H1 (cell line): ENCODE measurements around the gene SASH3. TPM values are rescaled to one million over a fixed set of nuclear protein-coding genes. Genes with fewer than 3 reads are reported as not detected.

Experiments
- CTCF ChIA-PET: fragments of 300-600 bp; sonication (Branson Sonifier 250); formaldehyde crosslinking; loops from one replicate; lab custom pipeline; 2021; ENCODE audit not compliant: partially characterized antibody; lab: Charles Lee
- POLR2A ChIA-PET: fragments of 300-600 bp; sonication (Branson Sonifier 250); formaldehyde crosslinking; loops from one replicate; lab custom pipeline; 2021; ENCODE audit warnings: inconsistent platforms; ENCODE audit not compliant: partially characterized antibody; lab: Charles Lee
- DNase-seq, 2 experiments: peaks; one replicate each; pipeline versions ENCODE4 v3.0.0 to v3.0.0-alpha.2; 2010 to 2022; ENCODE audit warnings: low spot score in 2 of 2, low read depth in 1 of 2, mixed read lengths in 1 of 2
- FAIRE-seq: peaks from 2 replicates; lab custom pipeline; 2011; peaks lifted over from hg19 to GRCh38; lab: Jason Lieb, UNC
- H2AFZ ChIP-seq: 2 replicates; pipeline ENCODE4 v1.8.1; 2012; ENCODE audit warnings: low read length, inconsistent platforms
- H2AK5ac ChIP-seq: 2 replicates; pipeline ENCODE4 v1.6.1; 2013; ENCODE audit warnings: low read depth, low read length
- H2BK120ac ChIP-seq: replicated peaks from 2 replicates; pipeline ENCODE3; 2013; ENCODE audit warnings: low read depth, low read length, inconsistent platforms
- H2BK12ac ChIP-seq: 2 replicates; pipeline ENCODE4 v1.6.1; 2013; ENCODE audit warnings: low read depth, low read length
- H2BK15ac ChIP-seq: 2 replicates; pipeline ENCODE4 v1.6.1; 2013; ENCODE audit warnings: low read length
- H2BK20ac ChIP-seq: 2 replicates; pipeline ENCODE4 v1.6.1; 2013; ENCODE audit warnings: low read length
- H2BK5ac ChIP-seq: 2 replicates; pipeline ENCODE4 v1.6.1; 2013; ENCODE audit warnings: low read depth, low read length
- H3K14ac ChIP-seq: 2 replicates; pipeline ENCODE4 v1.6.1; 2013; ENCODE audit warnings: inconsistent platforms; ENCODE audit not compliant: insufficient read length
- H3K18ac ChIP-seq: 2 replicates; pipeline ENCODE4 v1.6.1; 2013; ENCODE audit warnings: low read length; ENCODE audit errors: extremely low read depth
- H3K23ac ChIP-seq: 2 replicates; pipeline ENCODE4 v1.6.1; 2013; ENCODE audit warnings: inconsistent platforms; ENCODE audit not compliant: insufficient read length
- H3K23me2 ChIP-seq: 2 replicates; pipeline ENCODE4 v1.6.1; 2013; ENCODE audit warnings: low read depth, low read length
- H3K27ac ChIP-seq: 2 replicates; pipeline ENCODE4 v1.6.1; 2011; ENCODE audit warnings: low read depth, low read length, inconsistent platforms
- H3K27me3 ChIP-seq, 4 experiments: replicated peaks in 1 of 4; 1 replicate in 1 of 4; 2 replicates in 3 of 4; pipeline versions ENCODE4 v1.6.1 to v1.8.1; 2011 to 2013; ENCODE audit warnings: low read length in 3 of 4, mild to moderate bottlenecking in 3 of 4, inconsistent platforms in 2 of 4, mixed read lengths in 2 of 4, moderate library complexity in 1 of 4; ENCODE audit not compliant: control insufficient read depth in 3 of 4, insufficient read depth in 3 of 4; ENCODE audit errors: extremely low read depth in 1 of 4
- H3K36me3 ChIP-seq, 4 experiments: 2 replicates each; pipeline versions ENCODE4 v1.6.1 to v1.8.1; 2011 to 2013; ENCODE audit warnings: mild to moderate bottlenecking in 4 of 4, low read length in 3 of 4, moderate library complexity in 2 of 4, control low read depth in 1 of 4, inconsistent platforms in 1 of 4; ENCODE audit not compliant: insufficient read depth in 4 of 4, control insufficient read depth in 2 of 4
- H3K4ac ChIP-seq: replicated peaks from 2 replicates; pipeline ENCODE3; 2013; ENCODE audit warnings: low read length, low read depth, mixed read lengths, inconsistent platforms; ENCODE audit not compliant: insufficient read length
- H3K4me1 ChIP-seq, 4 experiments: replicated peaks in 1 of 4; 1 replicate in 1 of 4; 2 replicates in 3 of 4; pipeline versions ENCODE4 v1.6.1 to v1.8.1; 2011 to 2013; ENCODE audit warnings: low read length in 3 of 4, inconsistent platforms in 2 of 4, mixed read lengths in 1 of 4; ENCODE audit not compliant: insufficient read depth in 4 of 4, control insufficient read depth in 3 of 4
- H3K4me2 ChIP-seq, 2 experiments: 2 replicates each; pipeline versions ENCODE4 v1.6.1 to v1.8.1; 2011 to 2013; ENCODE audit warnings: low read depth in 2 of 2, low read length in 2 of 2, control low read depth in 1 of 2, inconsistent platforms in 1 of 2, mild to moderate bottlenecking in 1 of 2; ENCODE audit not compliant: insufficient read depth in 1 of 2
- H3K4me3 ChIP-seq, 4 experiments: fragments of 200-600, 300-600 bp in 1 of 4; sonication (generic), shearing (Covaris generic), sonication (Bioruptor Twin) in 1 of 4; 2 replicates each; pipeline versions ENCODE4 v1.5.1 to v1.8.1; 2011 to 2016; ENCODE audit warnings: low read length in 4 of 4, low read depth in 3 of 4, control low read depth in 2 of 4, inconsistent platforms in 2 of 4, mild to moderate bottlenecking in 2 of 4, mixed read lengths in 1 of 4, moderate library complexity in 1 of 4; ENCODE audit not compliant: insufficient read depth in 2 of 4; ENCODE audit errors: extremely low read depth in 1 of 4
- H3K56ac ChIP-seq: replicated peaks from 2 replicates; pipeline ENCODE3; 2013; ENCODE audit warnings: low read depth, mild to moderate bottlenecking, mixed read lengths, low read length, inconsistent platforms; ENCODE audit not compliant: insufficient read length
- H3K79me1 ChIP-seq: 2 replicates; pipeline ENCODE4 v1.6.1; 2013; ENCODE audit warnings: low read depth, low read length, control low read depth
- H3K79me2 ChIP-seq, 2 experiments: 2 replicates each; pipeline versions ENCODE4 v1.6.1 to v1.8.1; 2012 to 2013; ENCODE audit warnings: low read length in 2 of 2, mild to moderate bottlenecking in 2 of 2, inconsistent platforms in 1 of 2; ENCODE audit not compliant: insufficient read depth in 2 of 2, control insufficient read depth in 1 of 2
- H3K9ac ChIP-seq, 4 experiments: replicated peaks in 1 of 4; 1 replicate in 1 of 4; 2 replicates in 3 of 4; pipeline versions ENCODE4 v1.6.1 to v1.8.1; 2011 to 2013; ENCODE audit warnings: low read depth in 3 of 4, low read length in 3 of 4, control low read depth in 2 of 4, mild to moderate bottlenecking in 2 of 4, moderate library complexity in 2 of 4, inconsistent platforms in 1 of 4; ENCODE audit errors: extremely low read depth in 1 of 4
- H3K9me3 ChIP-seq, 2 experiments: 2 replicates each; pipeline versions ENCODE4 v1.6.1 to v1.8.1; 2012 to 2013; ENCODE audit warnings: mild to moderate bottlenecking in 2 of 2, moderate library complexity in 2 of 2, control low read depth in 1 of 2, inconsistent platforms in 1 of 2, low read depth in 1 of 2, low read length in 1 of 2, mixed read lengths in 1 of 2; ENCODE audit not compliant: insufficient read depth in 2 of 2
- H4K20me1 ChIP-seq, 2 experiments: replicated peaks in 1 of 2; 2 replicates each; pipeline versions ENCODE3 to v1.8.1; 2011 to 2013; ENCODE audit warnings: inconsistent platforms in 2 of 2, low read length in 2 of 2, mild to moderate bottlenecking in 1 of 2; ENCODE audit not compliant: insufficient read depth in 2 of 2, control insufficient read depth in 1 of 2
- H4K5ac ChIP-seq: 2 replicates; pipeline ENCODE4 v1.6.1; 2013; ENCODE audit warnings: low read length, low read depth, mixed read lengths, inconsistent platforms; ENCODE audit not compliant: insufficient read length
- H4K8ac ChIP-seq: 2 replicates; pipeline ENCODE4 v1.8.0; 2013; ENCODE audit warnings: mild to moderate bottlenecking, moderate library complexity, low read length, inconsistent platforms; ENCODE audit not compliant: insufficient read depth; ENCODE audit errors: extremely low read depth
- H4K91ac ChIP-seq: replicated peaks from 2 replicates; pipeline ENCODE3; 2013; ENCODE audit warnings: low read length, mixed read lengths, inconsistent platforms; ENCODE audit not compliant: insufficient read length
- EZH2 ChIP-seq: fragments of 200-600 bp; sonication (generic); IDR thresholded peaks from 2 replicates; pipeline ENCODE4 v1.7.1; 2012; ENCODE audit warnings: low read depth, mild to moderate bottlenecking, moderate library complexity, low read length, inconsistent platforms; ENCODE audit not compliant: severe bottlenecking
- FOSL1 ChIP-seq: IDR thresholded peaks from 2 replicates; pipeline ENCODE4 v1.6.1; 2011; ENCODE audit warnings: mild to moderate bottlenecking, low read depth, low read length, moderate library complexity; ENCODE audit not compliant: insufficient read depth
- PHF8 ChIP-seq: fragments of 200-600 bp; sonication (generic); conservative IDR thresholded peaks from 2 replicates; pipeline ENCODE4 v1.7.1; 2012; ENCODE audit warnings: low read depth, mild to moderate bottlenecking, inconsistent platforms, low read length, moderate library complexity
- POU5F1 ChIP-seq: IDR thresholded peaks from 2 replicates; pipeline ENCODE4 v1.6.1; 2011; ENCODE audit warnings: low read depth, mild to moderate bottlenecking, low read length, moderate library complexity
- SP2 ChIP-seq: IDR thresholded peaks from 2 replicates; pipeline ENCODE4 v1.6.1; 2012; ENCODE audit warnings: mild to moderate bottlenecking, low read length, inconsistent platforms
- SUZ12 ChIP-seq: fragments of 200-600 bp; sonication (generic); IDR thresholded peaks from 2 replicates; pipeline ENCODE4 v1.6.1; 2012; ENCODE audit warnings: mild to moderate bottlenecking, inconsistent platforms, low read length, moderate library complexity, mixed read lengths
- TAF1 ChIP-seq: IDR thresholded peaks from 2 replicates; pipeline ENCODE4 v1.6.1; 2011; ENCODE audit warnings: mild to moderate bottlenecking, low read depth, low read length
- TCF12 ChIP-seq: IDR thresholded peaks from 2 replicates; pipeline ENCODE4 v1.6.1; 2011; ENCODE audit warnings: low read depth, mild to moderate bottlenecking, low read length
- ZNF274 ChIP-seq: IDR thresholded peaks from 2 replicates; pipeline ENCODE4 v1.7.0; 2012; ENCODE audit warnings: low read length, borderline replicate concordance; ENCODE audit errors: extremely low read depth
- WGBS, 2 experiments: shearing (Covaris generic) in 1 of 2; methylation state at CpG; one replicate each; pipeline versions ENCODE4 v1.1.6 to v1.1.7; 2013 to 2015; ENCODE audit warnings: low lambda C conversion rate in 2 of 2, mixed read lengths in 2 of 2, inconsistent platforms in 1 of 2, low coverage in 1 of 2, missing lambda C conversion rate in 1 of 2; ENCODE audit not compliant: insufficient replicate concordance in 2 of 2, insufficient coverage in 1 of 2, insufficient read length in 1 of 2; ENCODE audit errors: extremely low coverage in 1 of 2, missing lambda C conversion rate in 1 of 2; 5-methylcytosine and 5-hydroxymethylcytosine counted together
- polyA plus RNA-seq, 7 experiments: library from polyadenylated mRNA; depleted of rRNA in 3 of 7; stranded (reverse) in 5 of 7; unstranded in 2 of 7; fragments of >200 nt in 5 of 7; fragments of 200-250 nt in 2 of 7; gene quantifications; 1 replicate in 5 of 7; 2 replicates in 1 of 7; 4 replicates in 1 of 7; pipeline versions ENCODE4 v1.2.1 to v1.2.3, GENCODE V29; 2011 to 2013; ENCODE audit warnings: missing spikeins in 2 of 7, mixed read lengths in 2 of 7
- total RNA-seq: library from RNA; stranded (reverse); fragmentation: NEBNext Ultra II Directional; extraction: Animal tissue kit (Norgen Biotek cat#: 25700); gene quantifications from 2 replicates; pipeline ENCODE4 v1.2.1, GENCODE V29; 2021
- TF ChIP-seq, protein P1 (sequence below), 3 experiments: IDR thresholded peaks; 1 replicate in 2 of 3; 2 replicates in 1 of 3; pipeline versions ENCODE4 v1.5.1 to v1.6.1; 2011; ENCODE audit warnings: low read length in 3 of 3, mild to moderate bottlenecking in 3 of 3, inconsistent platforms in 2 of 3, low read depth in 1 of 3, moderate library complexity in 1 of 3; ENCODE audit not compliant: insufficient read depth in 1 of 3; ENCODE audit errors: control extremely low read depth in 1 of 3
- TF ChIP-seq, protein P2 (sequence below): IDR thresholded peaks from 2 replicates; pipeline ENCODE4 v1.6.1; 2011; ENCODE audit warnings: low read depth, mild to moderate bottlenecking, low read length; ENCODE audit not compliant: insufficient read depth

Gene SASH3
- total and polyA plus RNA-seq, 2 of the 8 experiments (the other 6 are each of a cell fraction or from before 2014, with no cell fraction given): not detected

DNA sequence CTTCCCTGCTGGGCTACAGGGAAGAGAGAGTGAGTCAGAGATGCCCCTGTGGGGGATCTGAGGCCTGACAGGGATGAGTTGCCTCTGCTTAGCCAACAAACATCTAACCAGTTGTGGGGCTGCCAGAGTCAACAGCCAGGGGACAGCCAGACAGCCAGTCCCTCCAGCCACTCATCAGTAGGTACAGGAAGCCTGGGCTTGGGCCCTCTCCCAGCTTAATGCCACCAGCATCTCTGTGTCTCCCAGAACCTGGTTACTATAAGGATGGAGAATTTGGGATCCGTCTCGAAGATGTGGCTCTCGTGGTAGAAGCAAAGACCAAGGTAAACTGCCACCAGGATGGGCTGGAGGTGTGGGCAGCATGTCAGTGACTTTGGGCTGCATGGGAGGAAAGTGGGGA, 17.3 kb upstream of the SASH3 start:
- no peak for FAIRE-seq
- no peak overlapping the region for H3K4ac ChIP-seq
- no peak overlapping the region for H3K4me3 ChIP-seq
- no peak overlapping the region for H3K14ac ChIP-seq
- no peak overlapping the region for H4K8ac ChIP-seq
- 96% methylated on average over 3 of the region's 3 CpGs; no CpG with 5 or more reads in 1 of the 2 experiments for WGBS, 2 experiments
- ChIA-PET POLR2A (interaction anchor here (1.2 kb wide), 1 partner anchor 80 kb away, joined by 5 read pairs; no protein-coding TSS in a partner anchor), CTCF (interaction anchor here (1.1 to 1.9 kb wide), 4 partner anchors 10 to 156 kb away, joined by 3 to 13 read pairs (median 5); no protein-coding TSS in a partner anchor)
- H2BK120ac ChIP-seq: no peak overlapping the region
- no peak overlapping the region for H2BK5ac ChIP-seq
- H3K56ac ChIP-seq: no peak overlapping the region
- no peaks in the 10 kb centered on the region for H3K36me3 ChIP-seq
- no peaks in the 10 kb centered on the region for H3K27me3 ChIP-seq
- no peak overlapping the region for H2BK20ac ChIP-seq
- no peak overlapping the region for H4K5ac ChIP-seq
- H3K9me3 ChIP-seq: no peaks in the 10 kb centered on the region
- H2BK12ac ChIP-seq: no peak overlapping the region
- H3K4me1 ChIP-seq: no peaks in the 10 kb centered on the region
- no peak overlapping the region for H3K18ac ChIP-seq
- no peaks in the 10 kb centered on the region for H3K23me2 ChIP-seq
- H3K27ac ChIP-seq: no peak overlapping the region
- H4K91ac ChIP-seq: no peak overlapping the region
- no peaks in the 10 kb centered on the region for H3K79me1 ChIP-seq
- H2AFZ ChIP-seq: no peak overlapping the region
- no peak overlapping the region for H2BK15ac ChIP-seq
- H3K23ac ChIP-seq: no peak overlapping the region
- no peak overlapping the region for H3K4me2 ChIP-seq
- H2AK5ac ChIP-seq: no peak overlapping the region
- no peak overlapping the region for H3K9ac ChIP-seq
- no peak for DNase-seq
- no peaks in the 10 kb centered on the region for H3K79me2 ChIP-seq
- no peaks in the 10 kb centered on the region for H4K20me1 ChIP-seq
- TF ChIP-seq TAF1 (no peak), ZNF274 (no peak), EZH2 (no peak), PHF8 (no peak), POU5F1 (no peak), SP2 (no peak), TCF12 (no peak), SUZ12 (no peak), FOSL1 (no peak)
- TF ChIP-seq, protein P1, sequence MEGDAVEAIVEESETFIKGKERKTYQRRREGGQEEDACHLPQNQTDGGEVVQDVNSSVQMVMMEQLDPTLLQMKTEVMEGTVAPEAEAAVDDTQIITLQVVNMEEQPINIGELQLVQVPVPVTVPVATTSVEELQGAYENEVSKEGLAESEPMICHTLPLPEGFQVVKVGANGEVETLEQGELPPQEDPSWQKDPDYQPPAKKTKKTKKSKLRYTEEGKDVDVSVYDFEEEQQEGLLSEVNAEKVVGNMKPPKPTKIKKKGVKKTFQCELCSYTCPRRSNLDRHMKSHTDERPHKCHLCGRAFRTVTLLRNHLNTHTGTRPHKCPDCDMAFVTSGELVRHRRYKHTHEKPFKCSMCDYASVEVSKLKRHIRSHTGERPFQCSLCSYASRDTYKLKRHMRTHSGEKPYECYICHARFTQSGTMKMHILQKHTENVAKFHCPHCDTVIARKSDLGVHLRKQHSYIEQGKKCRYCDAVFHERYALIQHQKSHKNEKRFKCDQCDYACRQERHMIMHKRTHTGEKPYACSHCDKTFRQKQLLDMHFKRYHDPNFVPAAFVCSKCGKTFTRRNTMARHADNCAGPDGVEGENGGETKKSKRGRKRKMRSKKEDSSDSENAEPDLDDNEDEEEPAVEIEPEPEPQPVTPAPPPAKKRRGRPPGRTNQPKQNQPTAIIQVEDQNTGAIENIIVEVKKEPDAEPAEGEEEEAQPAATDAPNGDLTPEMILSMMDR (IDR thresholded peaks at IDR 0.05; ENCODE audit: control extremely low read depth in 1 of 3, insufficient read depth in 1 of 3, low read depth in 1 of 3, low read length in 3 of 3): no peak
- TF ChIP-seq, protein P2, sequence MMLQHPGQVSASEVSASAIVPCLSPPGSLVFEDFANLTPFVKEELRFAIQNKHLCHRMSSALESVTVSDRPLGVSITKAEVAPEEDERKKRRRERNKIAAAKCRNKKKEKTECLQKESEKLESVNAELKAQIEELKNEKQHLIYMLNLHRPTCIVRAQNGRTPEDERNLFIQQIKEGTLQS: no peak
